HepG2 (cell line): ENCODE measurements around the gene DNAJC12. TPM values are rescaled to one million over a fixed set of nuclear protein-coding genes. Genes with fewer than 3 reads are reported as not detected.
A peak's percentile ranks its signal among the peaks of the same experiment; 100 is the strongest.

ENCODE experiments used
- AGO2 ChIP-seq: fragments of 200-400 bp; formaldehyde crosslinking; optimal IDR thresholded peaks from 2 replicates; pipeline ENCODE3; 2017; ENCODE audit warnings: mild to moderate bottlenecking, low read depth, low read length, moderate library complexity
- ATF3 ChIP-seq: sonication (generic); formaldehyde crosslinking; IDR thresholded peaks from 2 replicates; pipeline ENCODE4 v1.4.0; 2020; ENCODE audit warnings: missing genetic modification reagents
- HMG20A ChIP-seq: IDR thresholded peaks from 2 replicates; pipeline ENCODE4 v1.6.1; 2016; ENCODE audit warnings: borderline replicate concordance
- HOXA3 ChIP-seq: sonication (generic); formaldehyde crosslinking; IDR thresholded peaks from 2 replicates; pipeline ENCODE4 v1.5.0; 2020; ENCODE audit warnings: missing genetic modification reagents
- MIXL1 ChIP-seq: IDR thresholded peaks from 2 replicates; pipeline ENCODE4 v1.6.1; 2016
- NR2F6 ChIP-seq, 2 experiments: IDR thresholded peaks; 2 replicates each; pipeline ENCODE4 v1.6.1; 2016; ENCODE audit warnings: antibody characterized with exemption in 1 of 2, mild to moderate bottlenecking in 1 of 2
- RFXAP ChIP-seq: sonication (generic); formaldehyde crosslinking; IDR thresholded peaks from 2 replicates; pipeline ENCODE4 v1.4.0; 2020; ENCODE audit warnings: missing genetic modification reagents, borderline replicate concordance
- SMAD1 ChIP-seq: sonication (generic); formaldehyde crosslinking; IDR thresholded peaks from 2 replicates; pipeline ENCODE4 v1.4.0; 2020; ENCODE audit warnings: missing genetic modification reagents, low read depth, mild to moderate bottlenecking, borderline replicate concordance
- SP2 ChIP-seq: sonication (generic); formaldehyde crosslinking; IDR thresholded peaks from 2 replicates; pipeline ENCODE4 v1.5.1; 2020; ENCODE audit warnings: mild to moderate bottlenecking, missing genetic modification reagents
- TBL1XR1 ChIP-seq: fragments of 150-350 bp; IDR thresholded peaks from 2 replicates; pipeline ENCODE4 v1.6.1; 2014; ENCODE audit warnings: borderline replicate concordance, low read length; ENCODE audit not compliant: partially characterized antibody
- ZBTB20 ChIP-seq: sonication (generic); formaldehyde crosslinking; IDR thresholded peaks from 2 replicates; pipeline ENCODE4 v1.8.1; 2023; ENCODE audit warnings: missing genetic modification reagents, low read depth, mild to moderate bottlenecking, borderline replicate concordance
- ZBTB39 ChIP-seq: sonication (generic); formaldehyde crosslinking; IDR thresholded peaks from 2 replicates; pipeline ENCODE4 v1.5.0; 2020; ENCODE audit warnings: missing genetic modification reagents
- ZBTB7A ChIP-seq: sonication (generic); formaldehyde crosslinking; IDR thresholded peaks from 2 replicates; pipeline ENCODE4 v1.8.0; 2022; ENCODE audit warnings: mild to moderate bottlenecking, missing genetic modification reagents
- ZFYVE20 ChIP-seq: sonication (generic); formaldehyde crosslinking; IDR thresholded peaks from 2 replicates; pipeline ENCODE4 v1.8.0; 2023; ENCODE audit warnings: low read depth, mild to moderate bottlenecking, moderate library complexity, missing genetic modification reagents, borderline replicate concordance
- ZMYM3 ChIP-seq: sonication (generic); formaldehyde crosslinking; IDR thresholded peaks from 2 replicates; pipeline ENCODE4 v1.5.1; 2020; ENCODE audit warnings: mild to moderate bottlenecking, missing genetic modification reagents
- ZNF329 ChIP-seq: sonication (generic); formaldehyde crosslinking; IDR thresholded peaks from 2 replicates; pipeline ENCODE4 v1.9.0; 2021; ENCODE audit warnings: low read depth, mild to moderate bottlenecking, missing genetic modification reagents
- ZNF839 ChIP-seq: sonication (generic); formaldehyde crosslinking; IDR thresholded peaks from 2 replicates; pipeline ENCODE4 v1.4.0; 2020; ENCODE audit warnings: missing genetic modification reagents, mild to moderate bottlenecking, borderline replicate concordance
- polyA plus RNA-seq, 8 experiments: library from polyadenylated mRNA; depleted of rRNA in 3 of 8; stranded (reverse) in 7 of 8; unstranded in 1 of 8; fragments of >200 nt; fragmentation: Illumina TruSeq in 4 of 8; extraction: Trizol in 4 of 8; gene quantifications; 2 replicates each; pipeline versions ENCODE4 v1.2.1 to v1.2.3, GENCODE V29; 2011 to 2016; ENCODE audit warnings: low read depth in 4 of 8, missing spikeins in 1 of 8, mixed read lengths in 1 of 8; ENCODE audit not compliant: insufficient read depth in 1 of 8
- total RNA-seq, 5 experiments: library from RNA; depleted of rRNA; stranded (reverse); fragments of >200 nt; fragmentation: Illumina TruSeq; extraction: Trizol; gene quantifications; 2 replicates each; pipeline ENCODE4 v1.2.3, GENCODE V29; 2016; ENCODE audit warnings: low read depth in 1 of 5
- TF ChIP-seq, protein P1 (sequence below): sonication (generic); formaldehyde crosslinking; IDR thresholded peaks from 2 replicates; pipeline ENCODE4 v1.5.0; 2020; ENCODE audit warnings: mild to moderate bottlenecking, missing genetic modification reagents
- TF ChIP-seq, protein P2 (sequence below): sonication (generic); formaldehyde crosslinking; IDR thresholded peaks from 2 replicates; pipeline ENCODE4 v1.4.0; 2020; ENCODE audit warnings: missing genetic modification reagents, borderline replicate concordance
- TF ChIP-seq, protein P3 (sequence below): sonication (generic); formaldehyde crosslinking; IDR thresholded peaks from 2 replicates; pipeline ENCODE4 v1.4.0; 2020; ENCODE audit warnings: missing genetic modification reagents

The DNAJC12 gene
- total and polyA plus RNA-seq, 2 of the 13 experiments (the other 11 are each of a cell fraction or from before 2014, with no cell fraction given): 11.6 to 43.9 TPM

- TF ChIP-seq ZNF329 (peak; percentile 57; the same call in 1 of the 2 replicates), TBL1XR1 (peak; percentile 84), ZFYVE20 (CRISPR knock-in tag) (0 out of 2 replicates have a peak, but pooled peaks have one; percentile 21), SMAD1 (CRISPR knock-in tag) (no peak), ZNF839 (CRISPR knock-in tag) (no peak), MIXL1 (CRISPR knock-in tag) (peak; percentile 46; the same call in 1 of the 2 replicates), ZMYM3 (CRISPR knock-in tag) (no peak), NR2F6 (IDR thresholded peaks at IDR 0.05) (no peak), NR2F6 (CRISPR knock-in tag; IDR thresholded peaks at IDR 0.05) (peak; percentile 73; the same call in 1 of the 2 replicates), ZBTB20 (CRISPR knock-in tag) (peak; percentile 68; the same call in 1 of the 2 replicates), ZBTB7A (CRISPR knock-in tag) (no peak), RFXAP (CRISPR knock-in tag) (peak; percentile 83; the same call in 1 of the 2 replicates), HOXA3 (peak; percentile 84), AGO2 (no peak), ATF3 (CRISPR knock-in tag) (peak; percentile 38; the same call in 1 of the 2 replicates), ZBTB39 (CRISPR knock-in tag) (no peak), SP2 (CRISPR knock-in tag) (no peak), HMG20A (CRISPR knock-in tag) (peak; percentile 60; the same call in 1 of the 2 replicates)
- TF ChIP-seq, protein P1, sequence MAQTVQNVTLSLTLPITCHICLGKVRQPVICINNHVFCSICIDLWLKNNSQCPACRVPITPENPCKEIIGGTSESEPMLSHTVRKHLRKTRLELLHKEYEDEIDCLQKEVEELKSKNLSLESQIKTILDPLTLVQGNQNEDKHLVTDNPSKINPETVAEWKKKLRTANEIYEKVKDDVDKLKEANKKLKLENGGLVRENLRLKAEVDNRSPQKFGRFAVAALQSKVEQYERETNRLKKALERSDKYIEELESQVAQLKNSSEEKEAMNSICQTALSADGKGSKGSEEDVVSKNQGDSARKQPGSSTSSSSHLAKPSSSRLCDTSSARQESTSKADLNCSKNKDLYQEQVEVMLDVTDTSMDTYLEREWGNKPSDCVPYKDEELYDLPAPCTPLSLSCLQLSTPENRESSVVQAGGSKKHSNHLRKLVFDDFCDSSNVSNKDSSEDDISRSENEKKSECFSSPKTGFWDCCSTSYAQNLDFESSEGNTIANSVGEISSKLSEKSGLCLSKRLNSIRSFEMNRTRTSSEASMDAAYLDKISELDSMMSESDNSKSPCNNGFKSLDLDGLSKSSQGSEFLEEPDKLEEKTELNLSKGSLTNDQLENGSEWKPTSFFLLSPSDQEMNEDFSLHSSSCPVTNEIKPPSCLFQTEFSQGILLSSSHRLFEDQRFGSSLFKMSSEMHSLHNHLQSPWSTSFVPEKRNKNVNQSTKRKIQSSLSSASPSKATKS (CRISPR knock-in tag): no peak; the same call in 1 of the 2 replicates
- TF ChIP-seq, protein P2, sequence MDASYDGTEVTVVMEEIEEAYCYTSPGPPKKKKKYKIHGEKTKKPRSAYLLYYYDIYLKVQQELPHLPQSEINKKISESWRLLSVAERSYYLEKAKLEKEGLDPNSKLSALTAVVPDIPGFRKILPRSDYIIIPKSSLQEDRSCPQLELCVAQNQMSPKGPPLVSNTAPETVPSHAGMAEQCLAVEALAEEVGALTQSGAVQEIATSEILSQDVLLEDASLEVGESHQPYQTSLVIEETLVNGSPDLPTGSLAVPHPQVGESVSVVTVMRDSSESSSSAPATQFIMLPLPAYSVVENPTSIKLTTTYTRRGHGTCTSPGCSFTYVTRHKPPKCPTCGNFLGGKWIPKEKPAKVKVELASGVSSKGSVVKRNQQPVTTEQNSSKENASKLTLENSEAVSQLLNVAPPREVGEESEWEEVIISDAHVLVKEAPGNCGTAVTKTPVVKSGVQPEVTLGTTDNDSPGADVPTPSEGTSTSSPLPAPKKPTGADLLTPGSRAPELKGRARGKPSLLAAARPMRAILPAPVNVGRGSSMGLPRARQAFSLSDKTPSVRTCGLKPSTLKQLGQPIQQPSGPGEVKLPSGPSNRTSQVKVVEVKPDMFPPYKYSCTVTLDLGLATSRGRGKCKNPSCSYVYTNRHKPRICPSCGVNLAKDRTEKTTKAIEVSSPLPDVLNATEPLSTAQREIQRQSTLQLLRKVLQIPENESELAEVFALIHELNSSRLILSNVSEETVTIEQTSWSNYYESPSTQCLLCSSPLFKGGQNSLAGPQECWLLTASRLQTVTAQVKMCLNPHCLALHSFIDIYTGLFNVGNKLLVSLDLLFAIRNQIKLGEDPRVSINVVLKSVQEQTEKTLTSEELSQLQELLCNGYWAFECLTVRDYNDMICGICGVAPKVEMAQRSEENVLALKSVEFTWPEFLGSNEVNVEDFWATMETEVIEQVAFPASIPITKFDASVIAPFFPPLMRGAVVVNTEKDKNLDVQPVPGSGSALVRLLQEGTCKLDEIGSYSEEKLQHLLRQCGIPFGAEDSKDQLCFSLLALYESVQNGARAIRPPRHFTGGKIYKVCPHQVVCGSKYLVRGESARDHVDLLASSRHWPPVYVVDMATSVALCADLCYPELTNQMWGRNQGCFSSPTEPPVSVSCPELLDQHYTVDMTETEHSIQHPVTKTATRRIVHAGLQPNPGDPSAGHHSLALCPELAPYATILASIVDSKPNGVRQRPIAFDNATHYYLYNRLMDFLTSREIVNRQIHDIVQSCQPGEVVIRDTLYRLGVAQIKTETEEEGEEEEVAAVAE (CRISPR knock-in tag): peak; percentile 74
- TF ChIP-seq, protein P3, sequence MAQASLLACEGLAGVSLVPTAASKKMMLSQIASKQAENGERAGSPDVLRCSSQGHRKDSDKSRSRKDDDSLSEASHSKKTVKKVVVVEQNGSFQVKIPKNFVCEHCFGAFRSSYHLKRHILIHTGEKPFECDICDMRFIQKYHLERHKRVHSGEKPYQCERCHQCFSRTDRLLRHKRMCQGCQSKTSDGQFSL: no peak; the same call in 1 of the 2 replicates
Observed at GRCh38 chr10:67884313-67884841, 46.4 kb upstream of the DNAJC12 start, which contains the start of gene SIRT1 (continued).
